Stimulated activated CD8-positive, alpha-beta memory T cell treated with anti-CD3 and anti-CD28 coated beads, Interleukin-7, amount 100 ng/mL, for 24 hours (primary cell): ENCODE measurements around the gene CROCC2.

ENCODE experiments used
- DNase-seq: peaks from one replicate; pipeline ENCODE4 v3.0.0-alpha.2; 2020; ENCODE audit warnings: low read depth

The CROCC2 gene

DNA sequence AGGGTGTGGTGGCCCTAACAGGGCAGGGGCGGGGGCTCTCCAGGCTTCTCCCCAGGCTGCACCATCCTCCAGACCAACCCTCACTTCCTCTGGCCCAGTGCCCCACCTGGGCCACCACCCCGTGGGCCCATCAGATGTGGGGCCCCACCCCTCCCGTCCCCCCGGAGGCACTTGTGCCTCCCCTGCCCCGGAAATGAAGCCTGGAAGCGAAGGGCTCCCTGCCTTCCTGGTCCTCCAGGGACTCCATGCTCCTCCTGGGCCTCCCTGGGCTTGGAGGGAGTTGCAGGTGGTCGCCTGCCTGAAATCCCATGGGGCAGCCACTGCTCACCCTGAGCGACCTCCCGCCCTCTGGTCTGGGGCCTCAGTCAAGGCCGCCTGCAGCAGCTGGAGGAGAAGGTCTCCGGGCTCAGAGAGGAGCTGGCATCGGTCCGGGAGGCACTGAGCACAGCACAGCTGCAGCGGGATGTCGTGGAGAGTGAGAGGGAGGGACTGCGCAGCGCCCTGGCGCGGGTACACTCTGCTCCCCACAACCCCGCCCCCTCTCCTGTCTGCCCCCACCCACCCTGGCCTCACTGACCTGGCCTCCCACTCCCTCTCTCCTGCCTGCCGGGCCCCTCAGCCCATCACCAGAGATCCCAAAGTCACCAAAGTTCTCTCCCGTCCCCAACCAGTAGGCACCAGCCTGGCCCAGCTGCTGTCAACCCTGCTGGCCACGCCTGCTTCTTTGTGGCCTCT is 28.0 kb downstream of the CROCC2 start:
- no peak for DNase-seq

DNA sequence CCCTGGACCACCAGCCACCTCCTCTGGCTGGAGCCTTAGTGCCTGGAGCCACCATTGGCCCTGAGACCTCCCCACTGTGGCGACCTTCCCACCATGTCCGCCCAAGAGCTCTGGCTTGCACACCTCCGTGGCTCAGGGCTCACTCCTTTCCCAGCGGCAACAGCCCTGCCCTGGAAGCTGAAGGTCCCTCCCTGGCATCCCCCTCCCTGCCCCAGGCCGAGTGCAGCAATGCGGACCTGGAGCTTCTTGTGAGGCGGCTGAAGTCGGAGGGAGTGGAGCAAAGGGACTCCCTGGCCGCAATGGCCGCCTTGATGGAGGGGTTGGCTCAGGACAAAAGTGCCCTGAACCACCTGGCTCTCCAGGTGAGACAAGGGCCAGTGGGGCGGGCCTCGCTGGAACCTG is 28.6 kb downstream of the CROCC2 start:
- no peak for DNase-seq

DNA sequence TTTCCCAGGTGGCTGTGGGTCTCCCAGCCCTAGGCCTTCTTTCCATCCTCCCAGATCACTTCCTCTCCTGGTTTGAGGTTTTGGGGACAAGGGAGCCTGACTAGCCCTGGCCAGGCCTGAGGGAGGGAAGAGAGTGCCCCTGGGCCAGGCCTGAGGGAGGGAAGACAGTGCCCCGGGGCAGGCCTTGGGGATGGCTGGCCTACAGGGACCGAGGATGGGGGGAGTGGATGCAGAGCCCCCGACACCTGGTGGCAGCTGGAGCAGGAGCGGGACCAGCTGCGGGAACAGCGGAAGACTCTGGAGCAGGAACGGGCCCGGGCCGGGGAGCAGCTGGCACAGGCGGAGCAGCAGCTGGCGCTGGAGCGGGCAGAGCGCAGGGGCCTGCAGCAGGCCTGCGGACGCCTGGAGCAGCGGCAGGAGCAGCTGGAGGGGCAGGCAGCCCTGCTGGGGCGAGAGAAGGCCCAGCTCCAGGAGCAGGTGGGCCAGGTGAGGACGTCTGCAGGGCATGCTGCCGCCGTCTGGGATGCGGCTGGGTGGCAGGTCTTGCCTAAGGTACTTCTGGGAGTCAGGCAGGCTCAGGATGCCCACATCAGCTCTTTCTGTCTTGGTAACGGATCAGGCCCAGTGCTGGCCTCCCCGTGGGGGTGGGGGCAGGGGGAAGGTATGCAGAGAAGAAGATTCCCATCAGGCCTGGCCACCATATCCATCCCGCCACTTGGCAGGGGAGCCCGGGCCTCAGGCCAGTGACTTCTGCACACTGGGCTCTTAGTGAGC is 29.2 kb downstream of the CROCC2 start:
- DNase-seq, result no peak

DNA sequence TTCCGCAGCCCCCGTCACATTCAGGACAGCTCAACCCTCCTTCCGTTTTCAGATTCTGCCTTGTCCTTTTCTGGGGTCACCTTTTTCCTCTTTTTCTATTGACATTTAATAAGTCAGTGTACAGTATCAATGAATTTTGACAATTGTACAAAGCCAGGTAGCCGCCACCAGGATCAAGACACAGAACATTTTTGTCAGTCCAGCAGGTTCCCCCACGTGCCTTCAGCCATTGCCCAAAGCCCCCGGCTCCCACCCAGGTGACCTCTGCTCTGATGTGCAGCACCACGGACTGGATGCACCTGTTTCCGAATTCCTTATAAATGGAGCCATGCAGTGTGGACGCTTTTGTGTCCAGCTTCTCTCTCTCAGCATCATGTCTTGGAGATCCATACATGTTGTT is 30.0 kb downstream of the CROCC2 start:
- DNase-seq, result no peak

DNA sequence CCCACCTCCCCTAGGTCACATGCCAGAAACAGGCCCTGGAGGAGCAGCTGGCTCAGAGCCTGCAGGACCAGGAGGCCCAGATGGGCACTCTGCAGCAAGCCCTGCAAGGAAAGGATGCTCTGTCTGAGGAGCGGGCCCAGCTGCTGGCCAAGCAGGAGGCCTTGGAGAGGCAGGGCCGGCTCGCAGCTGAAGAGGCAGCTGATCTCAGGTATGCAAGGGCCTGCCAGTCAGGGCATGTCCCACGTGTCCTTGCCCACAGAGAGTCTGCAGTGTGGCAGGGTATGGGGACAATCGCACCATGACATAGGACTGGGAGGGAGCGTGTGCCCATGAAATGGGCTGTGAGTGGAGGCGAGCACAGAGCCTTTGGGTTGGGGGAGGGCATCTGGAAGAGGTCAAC is 39.9 kb downstream of the CROCC2 start:
- no peak for DNase-seq

DNA sequence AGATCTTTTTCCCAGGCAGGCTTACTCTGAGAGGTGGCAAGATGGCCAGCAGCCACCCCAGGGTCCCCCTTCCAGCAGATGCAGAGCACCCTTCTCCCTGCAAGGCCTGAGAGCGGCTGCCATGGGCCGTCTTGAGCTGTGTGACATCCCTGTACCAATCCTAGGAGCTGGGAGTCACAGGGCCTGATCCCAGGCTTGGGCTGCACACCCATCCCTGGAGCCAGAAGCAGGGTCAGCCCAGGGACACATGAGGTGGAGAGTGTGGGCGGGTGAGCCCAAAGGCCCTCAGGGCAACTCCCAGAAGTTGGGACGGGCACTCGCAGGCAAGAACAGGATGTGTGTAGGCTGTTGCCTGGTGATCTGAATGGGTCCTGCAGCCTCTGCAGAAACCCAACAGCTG is 40.5 kb downstream of the CROCC2 start:
- DNase-seq, result no peak

DNA sequence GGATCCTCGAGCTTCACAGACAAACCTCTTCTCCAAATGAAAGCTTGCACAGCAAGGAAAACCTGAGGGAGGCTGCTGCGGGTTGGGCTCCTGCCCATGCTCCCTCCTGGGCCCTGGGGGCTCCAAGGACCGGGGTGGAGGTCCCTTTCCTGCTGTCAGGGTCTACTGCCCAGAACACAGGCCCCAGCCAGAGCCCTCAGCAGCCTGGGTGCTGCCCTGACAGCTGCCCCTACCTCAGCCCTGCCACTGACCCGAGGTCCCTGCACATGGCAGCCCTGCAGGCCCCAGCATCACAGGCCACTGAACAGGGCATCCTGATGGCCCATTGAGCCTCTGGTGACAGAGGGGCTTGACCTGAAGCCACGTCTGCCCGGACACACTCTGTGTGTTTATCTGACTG is 41.0 kb downstream of the CROCC2 start:
- DNase-seq, result no peak

DNA sequence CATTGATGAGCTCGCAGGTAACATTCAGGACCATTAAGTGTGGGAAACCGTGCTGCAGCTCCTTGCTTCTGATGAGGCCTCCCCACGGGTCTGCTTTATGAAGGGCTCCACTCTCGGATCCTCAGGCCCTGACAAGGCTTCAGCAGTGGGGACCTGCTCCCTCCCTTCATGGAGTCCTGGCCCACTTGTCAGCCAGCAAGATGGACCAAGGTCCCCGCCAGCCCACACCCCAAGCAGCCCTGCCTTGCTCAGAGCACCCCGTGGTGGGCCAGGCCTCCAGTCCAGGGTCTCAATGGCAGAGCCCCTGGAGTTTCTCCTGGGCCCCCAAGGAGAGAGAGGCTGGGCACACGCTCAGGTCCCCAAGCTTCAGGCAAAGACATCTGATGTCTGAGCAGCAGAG is 41.5 kb downstream of the CROCC2 start:
- DNase-seq, result no peak

DNA sequence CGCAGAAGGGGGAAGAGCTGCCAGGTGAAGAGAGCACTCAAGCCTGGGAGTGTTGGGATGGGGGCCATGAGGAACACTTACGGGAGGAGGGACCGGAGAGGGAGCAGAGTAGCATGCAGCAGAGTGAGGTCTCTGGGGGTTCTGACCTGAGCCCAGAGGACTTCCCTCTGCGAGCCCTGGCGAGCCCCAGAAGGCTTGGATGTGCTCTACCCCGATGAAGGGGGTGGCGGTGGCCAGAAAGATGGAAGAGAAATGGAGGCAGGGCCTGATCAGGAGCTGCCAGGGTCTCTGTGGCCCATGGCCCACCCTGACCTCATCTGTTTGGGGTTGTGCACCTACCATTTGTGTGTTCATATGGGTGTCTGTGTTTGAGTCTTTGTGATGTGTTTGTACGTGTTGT is 42.0 kb downstream of the CROCC2 start:
- DNase-seq, result no peak

DNA sequence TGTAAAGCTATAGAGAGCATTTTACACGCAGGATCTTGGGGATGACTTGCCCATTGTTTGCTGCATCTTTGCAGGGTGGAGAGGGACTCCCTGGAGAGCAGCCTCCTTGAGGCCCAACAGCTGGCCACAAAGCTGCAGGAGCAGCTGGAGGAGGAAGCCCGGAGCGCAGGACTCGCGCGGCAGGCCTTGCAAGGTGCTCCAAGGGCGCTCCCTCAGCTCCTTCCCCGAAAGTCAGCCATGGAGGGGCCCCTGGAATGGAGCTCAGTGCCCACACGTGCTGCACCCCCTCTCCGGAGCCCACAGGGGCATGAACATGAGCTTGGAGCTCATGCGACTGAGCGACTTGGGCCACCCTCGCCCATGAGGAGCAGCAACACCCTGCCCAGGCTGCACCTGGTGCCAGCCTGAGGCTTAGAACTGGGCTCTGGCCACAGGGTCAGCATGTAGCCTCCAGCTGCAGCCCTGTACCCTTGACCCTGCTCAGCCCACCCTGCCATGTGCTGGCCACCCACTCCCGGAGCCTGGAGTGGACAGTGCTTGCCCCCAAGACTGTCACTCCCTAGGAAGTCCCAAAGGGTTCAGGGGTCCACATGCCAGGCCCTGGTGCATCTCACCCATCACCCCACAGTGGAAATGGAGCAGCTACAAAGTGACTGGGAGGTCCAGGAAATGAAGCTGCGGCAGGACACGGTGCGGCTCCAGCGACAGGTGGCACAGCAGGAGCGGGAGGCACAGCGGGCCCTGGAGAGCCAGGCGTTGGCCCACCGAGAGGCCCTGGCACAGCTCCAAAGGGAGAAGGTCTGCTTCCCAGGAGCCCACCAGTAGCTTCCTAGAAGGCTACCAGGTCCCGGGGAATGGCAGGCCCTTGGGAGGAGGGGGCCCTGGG is 43.0 kb downstream of the CROCC2 start:
- DNase-seq, result no peak

DNA sequence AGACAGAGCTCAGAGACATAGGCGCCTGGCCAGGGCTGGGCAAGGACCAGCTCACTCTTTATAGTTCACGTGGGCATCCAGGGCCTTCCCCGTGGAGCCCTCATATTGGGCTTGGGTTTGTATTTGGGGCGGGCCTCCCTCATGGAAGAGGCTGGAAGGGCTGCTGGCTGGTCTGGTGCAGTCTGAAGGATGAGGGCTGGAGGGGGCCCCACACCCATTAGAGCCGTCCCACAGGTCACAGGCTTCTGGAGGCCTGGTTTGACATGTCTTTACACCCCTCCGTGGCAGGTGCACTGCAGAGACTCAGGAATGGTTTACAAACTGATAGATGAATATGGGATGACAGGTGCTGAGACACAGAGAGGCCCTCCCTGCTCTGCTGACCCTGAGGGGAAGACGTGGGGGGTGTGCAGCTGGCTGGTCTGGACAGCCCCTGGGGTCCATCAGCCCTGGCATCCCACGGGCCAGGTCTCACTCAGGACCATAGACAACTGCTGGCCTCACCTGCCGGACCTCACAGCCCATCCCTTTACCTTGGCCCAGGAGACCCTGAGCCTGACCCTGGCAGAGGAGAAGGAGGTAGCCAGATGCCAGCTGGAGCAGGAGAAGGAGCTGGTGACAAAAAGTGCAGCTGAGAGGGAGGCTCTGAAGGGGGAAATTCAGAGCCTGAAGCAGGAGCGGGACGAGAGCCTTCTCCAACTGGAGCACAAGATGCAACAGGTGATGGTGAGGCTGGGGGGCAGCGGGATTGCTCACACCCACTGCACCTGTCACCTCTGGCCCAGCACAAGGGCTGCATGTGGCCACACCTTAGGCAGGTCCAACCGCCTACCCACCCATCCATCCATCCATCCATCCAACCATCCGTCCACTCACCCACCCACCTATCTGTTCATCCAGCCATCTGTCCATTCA is 43.9 kb downstream of the CROCC2 start:
- no peak for DNase-seq

DNA sequence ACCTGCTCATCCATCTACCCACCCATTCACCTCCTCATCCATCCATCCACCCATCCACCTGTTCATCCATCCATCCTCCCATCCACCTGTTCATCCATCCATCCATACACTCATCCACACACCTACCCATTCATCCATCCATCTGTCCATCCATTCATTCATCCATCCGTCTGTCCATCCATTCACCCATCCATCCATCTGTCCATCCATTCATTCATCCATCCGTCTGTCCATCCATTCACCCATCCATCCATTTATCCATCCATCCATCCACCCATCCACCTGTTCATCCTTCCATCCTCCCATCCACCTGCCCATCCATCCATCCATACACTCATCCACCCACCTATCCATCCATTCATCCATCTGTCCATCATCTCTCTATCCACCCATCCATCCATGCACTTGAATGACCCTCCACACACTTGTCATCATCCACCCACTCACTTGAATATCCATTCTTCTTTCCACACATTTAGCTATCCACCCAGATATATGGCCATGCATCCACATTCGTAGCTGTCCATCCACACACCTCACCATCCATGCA is 45.0 kb downstream of the CROCC2 start:
- DNase-seq, result no peak

DNA sequence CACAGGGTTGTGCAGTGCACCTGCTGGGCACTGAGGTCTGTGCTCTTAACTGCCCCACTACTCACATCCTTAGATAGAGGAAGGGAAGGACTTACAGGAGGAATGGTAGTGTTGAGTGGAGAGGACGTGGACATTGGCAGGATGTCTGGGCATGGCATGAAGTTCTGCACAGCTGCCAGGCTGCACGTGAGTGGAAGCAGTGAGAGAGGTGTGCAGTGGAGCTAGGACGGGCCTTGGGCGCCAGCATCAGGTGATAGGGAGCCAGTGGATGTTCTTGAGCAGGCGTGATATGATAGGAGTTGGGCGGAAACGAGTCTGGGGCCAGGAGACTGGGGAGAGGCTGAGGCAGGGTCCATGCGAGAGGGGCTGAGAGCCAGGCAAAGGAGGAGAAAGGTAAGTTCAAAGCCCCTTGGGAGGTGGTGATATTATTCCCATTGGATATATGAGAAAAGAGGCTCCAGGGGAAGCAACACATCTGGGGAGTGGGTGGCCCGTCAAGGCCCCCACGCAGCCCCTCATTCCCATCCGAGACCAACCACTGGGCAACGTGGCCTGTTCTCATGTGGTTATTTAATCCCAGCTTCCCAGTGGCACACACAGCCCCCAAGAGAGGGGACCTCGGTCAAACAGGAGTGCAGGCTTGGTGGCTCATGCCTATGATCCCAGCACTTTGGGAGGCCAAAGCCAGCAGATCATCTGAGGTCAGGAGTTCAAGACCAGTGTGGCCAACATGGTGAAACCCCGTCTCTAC is 46.5 kb downstream of the CROCC2 start:
- DNase-seq, result no peak

DNA sequence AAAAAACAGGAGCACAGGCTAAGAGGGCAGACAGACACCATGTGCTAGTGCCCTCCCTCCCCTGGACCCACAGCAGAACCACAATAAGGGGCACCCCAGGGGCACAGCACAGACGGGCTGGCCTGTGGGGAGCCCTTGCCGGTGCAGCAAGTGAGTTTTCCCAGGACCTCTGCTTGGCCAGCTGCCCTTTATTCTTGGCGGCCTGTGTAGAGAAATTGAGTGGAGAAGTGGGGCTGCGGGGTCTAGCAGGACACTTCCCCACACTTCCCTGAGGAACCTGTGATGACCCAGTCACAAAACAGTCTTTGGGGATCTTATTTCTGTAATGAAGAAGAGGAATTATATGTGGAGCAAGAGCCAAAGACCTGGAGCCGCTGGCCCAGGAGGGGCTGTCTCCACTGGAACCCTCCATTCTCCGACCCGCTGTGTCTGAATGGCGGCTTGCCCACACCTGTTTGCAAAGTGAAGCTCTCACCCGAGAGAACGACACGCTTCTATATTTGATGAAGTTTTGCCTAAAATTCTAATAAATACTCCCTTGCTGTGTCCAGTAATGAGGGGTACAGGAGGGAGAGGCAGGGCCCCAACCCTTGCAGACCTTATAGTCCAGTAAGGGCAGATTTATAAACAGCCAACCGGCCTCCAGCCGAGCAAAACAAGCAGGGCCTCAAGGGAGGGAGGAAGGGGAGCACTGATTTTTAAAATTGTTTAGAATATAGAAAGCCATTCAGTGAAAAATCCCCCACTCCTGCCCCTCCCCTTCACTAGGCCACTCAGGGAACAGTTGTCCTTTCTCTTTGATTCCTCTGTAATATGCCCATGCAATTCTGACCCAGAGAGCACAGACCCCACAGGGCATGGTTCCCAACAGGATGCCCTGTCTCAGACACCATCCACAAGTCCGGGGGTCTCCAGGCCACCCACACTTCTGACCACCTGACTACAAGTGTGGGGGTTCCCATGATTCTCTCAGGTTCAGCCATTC is 47.6 kb downstream of the CROCC2 start:
- DNase-seq, result no peak

DNA sequence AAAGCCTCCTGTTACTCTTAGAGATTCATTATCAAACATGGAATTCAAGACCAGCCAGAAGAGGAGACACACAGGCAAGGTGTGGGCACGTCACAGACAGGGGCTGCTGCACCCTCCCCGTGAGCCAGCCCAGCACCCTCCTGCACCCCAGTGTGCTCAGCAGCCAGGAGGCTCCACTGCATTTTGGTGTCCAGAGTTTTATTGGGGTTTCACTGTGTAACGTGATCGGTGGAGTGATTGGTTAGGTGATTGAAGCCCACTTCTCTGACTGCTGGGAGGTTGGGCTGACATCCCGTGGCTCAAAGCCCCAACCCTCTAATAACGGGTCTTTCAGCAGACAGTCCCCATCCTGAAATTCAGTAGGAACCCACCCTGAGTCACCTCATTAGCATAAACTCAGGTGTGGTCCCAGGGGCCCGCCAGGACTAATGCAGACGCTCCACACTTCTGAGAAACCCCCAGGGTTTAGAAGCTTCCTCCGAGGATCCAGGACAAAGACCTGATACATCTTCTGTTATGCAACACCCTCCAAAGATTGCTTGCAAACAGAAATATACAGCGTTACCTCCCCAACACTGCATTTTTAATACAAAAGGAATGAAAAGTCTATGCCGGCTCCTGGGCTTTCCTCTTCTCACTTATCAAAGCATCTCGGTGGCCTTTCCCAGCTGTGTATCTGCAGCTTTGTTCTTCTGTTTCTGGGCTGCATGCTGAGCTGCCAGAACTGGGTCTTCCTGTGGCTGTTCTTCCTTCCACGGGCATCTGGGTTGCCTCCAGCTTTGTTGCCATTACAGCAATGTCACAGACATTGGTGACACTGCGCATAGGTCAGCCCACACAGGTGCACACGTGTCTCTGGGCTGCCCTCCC is 48.5 kb downstream of the CROCC2 start:
- DNase-seq, result no peak

DNA sequence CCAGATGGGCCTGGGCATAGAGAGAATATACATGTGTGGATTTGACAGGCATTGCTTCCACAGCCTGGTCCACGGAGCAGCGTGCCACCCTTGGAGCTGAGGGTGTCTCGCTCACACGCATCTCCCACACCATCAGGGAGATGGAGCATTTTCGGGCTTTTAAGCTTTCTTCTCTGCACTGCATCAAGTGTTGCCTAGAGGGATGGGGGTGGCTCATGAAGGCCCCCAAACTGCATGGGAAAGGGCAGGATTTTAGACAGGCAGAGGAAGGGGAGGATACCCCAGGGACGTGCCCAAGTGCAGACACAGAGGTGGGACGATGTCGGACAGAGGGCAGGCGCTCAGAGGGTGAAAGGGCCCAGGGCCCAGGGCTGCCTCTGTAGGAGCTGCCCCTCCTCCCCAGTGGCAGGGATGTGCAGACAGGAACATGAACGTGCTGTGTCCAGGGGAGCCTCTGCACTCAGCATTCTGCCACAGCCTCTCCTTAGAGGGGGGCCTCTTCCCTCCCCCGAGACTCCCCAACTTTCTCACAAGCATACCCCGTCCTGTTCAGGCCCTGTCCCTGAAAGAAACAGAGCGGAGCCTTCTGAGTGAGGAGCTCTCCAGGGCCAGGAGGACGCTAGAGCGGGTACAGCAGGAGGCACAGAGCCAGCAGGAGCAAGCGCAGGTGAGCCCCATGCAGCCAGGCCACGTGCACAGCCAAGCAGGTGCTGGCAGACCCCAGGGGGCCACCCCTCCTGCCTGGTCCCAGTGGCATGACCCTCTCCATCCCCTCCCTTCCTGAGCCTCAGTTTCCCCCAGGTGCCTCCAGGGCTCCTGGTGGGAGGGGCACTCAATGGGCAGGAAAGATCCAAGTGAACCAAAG is 49.4 kb downstream of the CROCC2 start:
- no peak for DNase-seq

DNA sequence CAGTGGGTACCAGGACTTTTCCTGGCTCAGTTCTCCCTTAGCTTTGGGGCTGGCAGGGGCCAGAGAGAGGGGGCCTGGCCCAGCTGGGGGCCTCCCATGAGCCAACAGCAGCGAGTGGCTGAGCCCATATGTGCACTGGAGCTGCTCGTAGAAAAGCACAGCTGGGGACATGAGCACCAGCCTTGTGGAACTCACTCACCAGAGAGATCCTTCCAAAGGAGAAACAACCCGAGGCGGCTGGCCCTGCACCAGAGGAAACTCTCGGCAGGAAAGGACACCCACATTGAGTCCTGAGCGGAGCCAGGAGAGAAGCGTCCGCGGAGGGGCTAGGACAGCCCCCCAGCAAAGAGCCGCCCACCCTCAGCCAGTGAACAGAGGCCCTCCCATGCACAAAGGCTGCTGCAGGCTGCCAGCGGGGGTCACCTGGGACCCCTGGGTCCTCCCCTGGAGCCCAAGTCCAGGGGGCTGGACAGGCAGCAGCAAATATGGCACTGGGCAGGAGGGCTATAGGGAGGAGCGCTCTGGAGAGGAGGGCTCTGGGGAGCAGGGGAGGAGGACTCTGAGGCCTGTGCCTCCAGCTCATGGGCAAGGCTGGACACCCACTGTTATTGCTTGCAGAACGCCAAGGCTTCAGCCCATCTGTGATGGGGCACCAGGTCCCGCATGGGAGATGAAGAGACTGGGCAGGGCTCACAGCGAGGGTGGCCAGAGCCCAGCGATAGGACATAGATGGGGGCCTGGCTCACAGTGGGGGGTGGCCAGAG is 50.2 kb downstream of the CROCC2 start:
- DNase-seq, result no peak
